Glomerular endothelial cell (primary cell): ENCODE measurements around the gene STXBP3. TPM values are rescaled to one million over a fixed set of nuclear protein-coding genes. Genes with fewer than 3 reads are reported as not detected.
A peak's percentile ranks its signal among the peaks of the same experiment; 100 is the strongest.
"Not testable (repeated sequence)": the region's sequence is repeated elsewhere in the genome, so short reads cannot be mapped to it uniquely, and the experiment has no call there.

Source experiments
- DNase-seq: peaks from one replicate; pipeline ENCODE4 v3.0.0-alpha.2; 2011; ENCODE audit warnings: low read depth, low spot score; ENCODE audit errors: extremely low read depth
- total RNA-seq: library from RNA; depleted of rRNA; stranded (reverse); fragments of >200 nt; gene quantifications from 2 replicates; pipeline ENCODE4 v1.2.3, GENCODE V29; 2015

STXBP3 gene
- total RNA-seq, 1 donor from 2014 or later: 44.6 TPM

GRCh38 chr1:108729481-108729880, 17.0 kb upstream of the STXBP3 start:
- DNase-seq: no peak

- no peak for DNase-seq
These were observed 14.1 kb upstream of the STXBP3 start for GRCh38 chr1:108732398-108732797.

- DNase-seq: no peak
These were observed 12.2 kb upstream of the STXBP3 start for GRCh38 chr1:108734171-108734865.

GRCh38 chr1:108742253-108742652, 4.2 kb upstream of the STXBP3 start:
- DNase-seq: no peak

- no peak for DNase-seq
These were observed 493 bp upstream of the STXBP3 start for GRCh38 chr1:108745980-108746381.

GRCh38 chr1:108747171-108747850, 837 bp downstream of the STXBP3 start:
- DNase-seq: peak; percentile 55

GRCh38 chr1:108747898-108748297, 1.4 kb downstream of the STXBP3 start:
- DNase-seq: no peak

GRCh38 chr1:108749081-108749480, 2.6 kb downstream of the STXBP3 start:
- no peak for DNase-seq

- no peak for DNase-seq
These were observed 4.2 kb downstream of the STXBP3 start for GRCh38 chr1:108750476-108751181.

- no peak for DNase-seq
These were observed 6.9 kb downstream of the STXBP3 start for GRCh38 chr1:108753363-108753762.

GRCh38 chr1:108758796-108759195, 12.3 kb downstream of the STXBP3 start:
- no peak for DNase-seq

GRCh38 chr1:108767115-108767514, 20.6 kb downstream of the STXBP3 start:
- peak; percentile 47 for DNase-seq

GRCh38 chr1:108767708-108768107, 21.2 kb downstream of the STXBP3 start:
- no peak for DNase-seq

- no peak for DNase-seq
These were observed 31.4 kb downstream of the STXBP3 start for GRCh38 chr1:108777839-108778238.

- no peak for DNase-seq
These were observed 33.0 kb downstream of the STXBP3 start for GRCh38 chr1:108779455-108779854.

GRCh38 chr1:108780937-108781574, 34.6 kb downstream of the STXBP3 start:
- DNase-seq: no peak

GRCh38 chr1:108781575-108781944, 35.1 kb downstream of the STXBP3 start:
- DNase-seq: not testable (repeated sequence)

GRCh38 chr1:108785264-108785663, 38.8 kb downstream of the STXBP3 start:
- DNase-seq: no peak

- DNase-seq: no peak
These were observed 39.4 kb downstream of the STXBP3 start for GRCh38 chr1:108785880-108786279.

GRCh38 chr1:108791790-108792189, 45.3 kb downstream of the STXBP3 start:
- DNase-seq: no peak

GRCh38 chr1:108792420-108792819, 45.9 kb downstream of the STXBP3 start:
- DNase-seq: no peak
